ENCODE results near the gene MDFI. TPM values are rescaled to one million over a fixed set of nuclear protein-coding genes. Genes with fewer than 3 reads are reported as not detected.

The MDFI gene
- total and polyA plus RNA-seq, 4 donors: 0.24 to 2.8 (median 0.50) TPM; not detected in 1

DNA sequence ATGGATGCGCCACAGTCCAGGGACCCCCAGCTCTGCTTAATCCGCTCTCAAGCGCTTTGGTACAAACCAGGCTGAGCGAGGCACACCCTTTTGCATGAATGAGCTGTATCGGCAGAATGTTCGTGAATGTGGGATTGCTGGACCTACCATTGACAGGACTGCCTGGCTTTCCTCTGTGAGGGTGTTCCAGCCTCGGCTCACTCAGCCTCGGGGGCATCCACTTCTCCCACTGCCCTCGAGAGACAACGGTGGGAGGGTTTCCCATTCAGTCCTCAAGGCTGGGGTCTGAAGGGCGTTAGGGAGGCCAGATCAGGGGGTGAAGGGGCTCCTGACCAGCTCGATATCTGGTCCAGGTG is 17.4 kb downstream of the MDFI start:
- WGBS: 61% methylated on average over 12 of the region's 12 CpGs
- H3K36me3 ChIP-seq (ENCODE audit: control insufficient read depth in 4 of 4, insufficient read depth in 3 of 4, low read depth in 1 of 4, low read length in 3 of 4): no peaks in the 10 kb centered on the region
- no peaks in the 10 kb centered on the region for H3K9me3 ChIP-seq (ENCODE audit: control insufficient read depth in 4 of 4, low read length in 3 of 4)
- H3K9ac ChIP-seq (ENCODE audit: low read depth in 1 of 2, low read length in 2 of 2): no peak overlapping the region
- no peak for DNase-seq (ENCODE audit: low spot score)
- no peak for TF ChIP-seq RAD21 (IDR thresholded peaks at IDR 0.05)
- no peaks in the 10 kb centered on the region for H3K27me3 ChIP-seq (ENCODE audit: control insufficient read depth in 4 of 4, insufficient read depth in 4 of 4, low read length in 3 of 4)
- H3K4me1 ChIP-seq (ENCODE audit: control insufficient read depth in 4 of 4, insufficient read depth in 4 of 4, low read length in 3 of 4): no peaks in the 10 kb centered on the region
- no peak overlapping the region for H3K4me3 ChIP-seq (ENCODE audit: low read depth in 1 of 3, low read length in 3 of 3)
- no peak overlapping the region for H3K27ac ChIP-seq (ENCODE audit: low read depth in 1 of 2, low read length in 2 of 2)

DNA sequence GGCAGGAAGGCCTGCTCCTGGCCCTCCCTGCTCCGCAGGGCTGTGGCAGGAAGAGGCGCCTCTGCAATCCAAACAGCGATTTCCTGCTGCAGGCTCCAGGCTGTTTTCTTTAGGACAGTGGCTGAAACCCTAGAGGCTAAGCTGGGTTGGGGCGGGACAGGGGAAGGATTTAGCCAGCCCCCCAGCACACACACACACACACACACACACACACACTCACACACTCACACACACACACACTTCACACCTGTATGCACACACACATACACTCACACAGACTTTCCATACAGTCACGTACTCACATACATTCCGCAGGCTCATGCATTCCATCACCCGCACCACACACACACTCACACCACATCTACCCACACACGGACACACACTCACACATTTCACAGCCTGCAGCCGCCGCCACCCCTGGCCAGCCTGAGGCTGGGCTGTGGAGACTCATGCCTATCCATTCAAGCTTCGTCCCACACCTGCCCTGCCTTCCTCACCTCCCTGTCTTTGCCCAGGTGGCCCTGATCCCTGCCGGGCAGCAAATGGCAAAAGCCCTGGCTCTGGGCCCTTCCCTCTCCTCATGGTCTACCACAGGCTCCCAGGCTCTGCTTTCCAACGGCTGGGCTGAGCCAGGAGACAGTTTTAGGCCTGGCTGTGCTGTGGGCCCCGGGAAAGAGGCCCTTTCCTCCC is 17.9 kb downstream of the MDFI start:
- 63% methylated on average over 14 of the region's 14 CpGs for WGBS
- no peaks in the 10 kb centered on the region for H3K4me1 ChIP-seq (ENCODE audit: control insufficient read depth in 4 of 4, insufficient read depth in 4 of 4, low read length in 3 of 4)
- no peaks in the 10 kb centered on the region for H3K9me3 ChIP-seq (ENCODE audit: control insufficient read depth in 4 of 4, low read length in 3 of 4)
- H3K27ac ChIP-seq (ENCODE audit: low read depth in 1 of 2, low read length in 2 of 2): no peak overlapping the region
- no peak for DNase-seq (ENCODE audit: low spot score)
- no peak overlapping the region for H3K9ac ChIP-seq (ENCODE audit: low read depth in 1 of 2, low read length in 2 of 2)
- H3K36me3 ChIP-seq (ENCODE audit: control insufficient read depth in 4 of 4, insufficient read depth in 3 of 4, low read depth in 1 of 4, low read length in 3 of 4): no peaks in the 10 kb centered on the region
- TF ChIP-seq SP1 (IDR thresholded peaks at IDR 0.05) (no peak), TAF1 (conservative IDR thresholded peaks at IDR 0.05) (no peak), RAD21 (IDR thresholded peaks at IDR 0.05) (no peak), GABPA (IDR thresholded peaks at IDR 0.05 in 1 of 2, conservative IDR thresholded peaks at IDR 0.05 in 1 of 2) (no peak)
- no peaks in the 10 kb centered on the region for H3K27me3 ChIP-seq (ENCODE audit: control insufficient read depth in 4 of 4, insufficient read depth in 4 of 4, low read length in 3 of 4)
- no peak overlapping the region for H3K4me3 ChIP-seq (ENCODE audit: low read depth in 1 of 3, low read length in 3 of 3)

DNA sequence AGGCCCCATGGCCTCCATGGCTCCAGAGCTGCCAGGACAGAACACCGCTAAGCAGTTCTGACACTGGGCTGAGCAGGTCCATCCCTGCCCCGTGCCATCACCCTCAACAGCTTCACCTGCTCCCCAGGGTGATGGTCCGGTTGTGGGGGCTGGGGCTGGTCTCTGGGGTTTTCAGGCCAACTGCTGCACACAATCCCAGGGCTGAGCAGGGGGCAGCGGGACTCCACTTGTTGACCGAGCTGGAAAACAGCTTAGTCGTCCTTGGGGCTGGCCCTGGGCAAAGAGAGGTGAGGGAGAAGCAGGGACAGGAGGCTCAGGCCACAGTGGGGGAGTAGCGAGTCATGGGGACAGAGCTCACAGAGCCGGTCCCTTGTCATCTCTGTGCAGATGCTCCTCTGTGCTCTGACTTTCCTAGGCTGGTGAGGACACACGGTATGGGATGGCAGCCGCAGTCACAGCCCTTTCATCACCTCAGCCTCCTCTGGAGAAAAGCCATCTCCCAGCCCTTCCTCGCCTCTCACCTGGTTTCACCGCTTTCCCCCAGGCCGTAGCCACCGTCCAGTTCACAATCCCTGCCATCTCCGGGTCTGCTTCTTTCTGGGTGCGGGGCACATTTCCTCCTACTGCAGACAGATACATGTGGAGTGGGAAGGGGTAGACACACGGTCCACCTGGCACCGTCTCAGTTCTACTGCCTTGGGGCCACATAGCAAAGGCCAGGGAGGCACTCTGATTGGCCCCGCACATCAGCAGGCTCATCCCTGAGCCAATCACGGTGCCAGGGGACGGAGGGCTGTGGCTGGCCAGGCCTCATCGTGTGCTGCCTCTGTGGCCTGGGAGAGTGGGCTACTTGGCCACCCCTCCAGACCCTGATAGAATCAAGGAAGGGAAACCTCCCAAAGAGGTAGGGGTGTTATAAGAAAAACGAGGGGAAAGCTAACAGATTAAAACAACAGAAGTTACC is 19.1 kb downstream of the MDFI start:
- 81% methylated on average over 23 of the region's 23 CpGs for WGBS
- H3K27me3 ChIP-seq (ENCODE audit: control insufficient read depth in 4 of 4, insufficient read depth in 4 of 4, low read length in 3 of 4): no peaks in the 10 kb centered on the region
- no peaks in the 10 kb centered on the region for H3K9me3 ChIP-seq (ENCODE audit: control insufficient read depth in 4 of 4, low read length in 3 of 4)
- no peak for DNase-seq (ENCODE audit: low spot score)
- no peak overlapping the region for H3K27ac ChIP-seq (ENCODE audit: low read depth in 1 of 2, low read length in 2 of 2)
- H3K36me3 ChIP-seq (ENCODE audit: control insufficient read depth in 4 of 4, insufficient read depth in 3 of 4, low read depth in 1 of 4, low read length in 3 of 4): no peaks in the 10 kb centered on the region
- TF ChIP-seq GABPA (IDR thresholded peaks at IDR 0.05 in 1 of 2, conservative IDR thresholded peaks at IDR 0.05 in 1 of 2) (no peak), FOXA2 (IDR thresholded peaks at IDR 0.05) (no peak), NR2F2 (IDR thresholded peaks at IDR 0.05) (no peak), YY1 (IDR thresholded peaks at IDR 0.05) (no peak), EGR1 (IDR thresholded peaks at IDR 0.05; ENCODE audit: low read depth in 2 of 2) (no peak), JUND (IDR thresholded peaks at IDR 0.05) (no peak), TAF1 (conservative IDR thresholded peaks at IDR 0.05) (no peak), SP1 (IDR thresholded peaks at IDR 0.05) (no peak), HNF4G (IDR thresholded peaks at IDR 0.05) (no peak)
- TF ChIP-seq, protein P1, sequence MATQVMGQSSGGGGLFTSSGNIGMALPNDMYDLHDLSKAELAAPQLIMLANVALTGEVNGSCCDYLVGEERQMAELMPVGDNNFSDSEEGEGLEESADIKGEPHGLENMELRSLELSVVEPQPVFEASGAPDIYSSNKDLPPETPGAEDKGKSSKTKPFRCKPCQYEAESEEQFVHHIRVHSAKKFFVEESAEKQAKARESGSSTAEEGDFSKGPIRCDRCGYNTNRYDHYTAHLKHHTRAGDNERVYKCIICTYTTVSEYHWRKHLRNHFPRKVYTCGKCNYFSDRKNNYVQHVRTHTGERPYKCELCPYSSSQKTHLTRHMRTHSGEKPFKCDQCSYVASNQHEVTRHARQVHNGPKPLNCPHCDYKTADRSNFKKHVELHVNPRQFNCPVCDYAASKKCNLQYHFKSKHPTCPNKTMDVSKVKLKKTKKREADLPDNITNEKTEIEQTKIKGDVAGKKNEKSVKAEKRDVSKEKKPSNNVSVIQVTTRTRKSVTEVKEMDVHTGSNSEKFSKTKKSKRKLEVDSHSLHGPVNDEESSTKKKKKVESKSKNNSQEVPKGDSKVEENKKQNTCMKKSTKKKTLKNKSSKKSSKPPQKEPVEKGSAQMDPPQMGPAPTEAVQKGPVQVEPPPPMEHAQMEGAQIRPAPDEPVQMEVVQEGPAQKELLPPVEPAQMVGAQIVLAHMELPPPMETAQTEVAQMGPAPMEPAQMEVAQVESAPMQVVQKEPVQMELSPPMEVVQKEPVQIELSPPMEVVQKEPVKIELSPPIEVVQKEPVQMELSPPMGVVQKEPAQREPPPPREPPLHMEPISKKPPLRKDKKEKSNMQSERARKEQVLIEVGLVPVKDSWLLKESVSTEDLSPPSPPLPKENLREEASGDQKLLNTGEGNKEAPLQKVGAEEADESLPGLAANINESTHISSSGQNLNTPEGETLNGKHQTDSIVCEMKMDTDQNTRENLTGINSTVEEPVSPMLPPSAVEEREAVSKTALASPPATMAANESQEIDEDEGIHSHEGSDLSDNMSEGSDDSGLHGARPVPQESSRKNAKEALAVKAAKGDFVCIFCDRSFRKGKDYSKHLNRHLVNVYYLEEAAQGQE (IDR thresholded peaks at IDR 0.05): no peak
- TF ChIP-seq, protein P2, sequence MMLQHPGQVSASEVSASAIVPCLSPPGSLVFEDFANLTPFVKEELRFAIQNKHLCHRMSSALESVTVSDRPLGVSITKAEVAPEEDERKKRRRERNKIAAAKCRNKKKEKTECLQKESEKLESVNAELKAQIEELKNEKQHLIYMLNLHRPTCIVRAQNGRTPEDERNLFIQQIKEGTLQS (IDR thresholded peaks at IDR 0.05): no peak
- no peaks in the 10 kb centered on the region for H3K4me1 ChIP-seq (ENCODE audit: control insufficient read depth in 4 of 4, insufficient read depth in 4 of 4, low read length in 3 of 4)
- H3K4me3 ChIP-seq (ENCODE audit: low read depth in 1 of 3, low read length in 3 of 3): no peak overlapping the region
- H3K9ac ChIP-seq (ENCODE audit: low read depth in 1 of 2, low read length in 2 of 2): no peak overlapping the region

Data from liver (tissue), 9 donors.